Fibroblast of the aortic adventitia (primary cell): ENCODE data around the gene NKD2. TPM values are rescaled to one million over a fixed set of nuclear protein-coding genes. Genes with fewer than 3 reads are reported as not detected.
A peak's percentile ranks its signal among the peaks of the same experiment; 100 is the strongest.

ENCODE experiments used
- DNase-seq: peaks from one replicate; pipeline ENCODE4 v3.0.0-alpha.2; 2010; ENCODE audit warnings: low read depth
- H3K4me3 ChIP-seq: 2 replicates; pipeline ENCODE4 v1.5.1; 2011; ENCODE audit warnings: low read depth, mild to moderate bottlenecking, control low read depth, low read length, moderate library complexity
- total RNA-seq: library from RNA; depleted of rRNA; stranded (reverse); fragments of >200 nt; gene quantifications from 2 replicates; pipeline ENCODE4 v1.2.3, GENCODE V29; 2012; ENCODE audit warnings: low replicate concordance
- TF ChIP-seq, protein P1 (sequence below): IDR thresholded peaks from 2 replicates; pipeline ENCODE4 v1.5.1; 2011; ENCODE audit warnings: mild to moderate bottlenecking, low read length, control low read depth, inconsistent platforms; ENCODE audit not compliant: insufficient read depth

NKD2 gene
- total RNA-seq, 1 donor = 0.81 TPM

DNA sequence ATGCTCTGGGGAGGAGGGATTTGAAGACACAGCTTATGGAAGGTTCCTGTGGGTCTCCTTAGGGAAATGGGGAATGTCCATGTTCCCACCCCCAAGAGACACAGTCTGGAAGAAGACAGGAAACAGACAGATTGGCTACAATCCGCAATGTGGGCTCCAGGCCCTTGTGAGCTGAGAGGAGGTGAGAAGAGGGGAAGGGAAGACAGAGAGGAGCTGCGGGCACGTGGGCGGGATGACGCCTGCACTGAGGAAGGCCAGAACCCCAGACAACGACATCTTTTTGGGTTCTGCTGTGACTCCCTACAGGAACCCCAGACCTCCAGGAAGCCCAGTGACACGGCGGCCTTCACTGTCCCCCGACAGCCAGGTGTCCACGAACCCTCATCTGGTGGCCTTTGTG, 29.9 kb upstream of the NKD2 start:
- TF ChIP-seq, protein P1, sequence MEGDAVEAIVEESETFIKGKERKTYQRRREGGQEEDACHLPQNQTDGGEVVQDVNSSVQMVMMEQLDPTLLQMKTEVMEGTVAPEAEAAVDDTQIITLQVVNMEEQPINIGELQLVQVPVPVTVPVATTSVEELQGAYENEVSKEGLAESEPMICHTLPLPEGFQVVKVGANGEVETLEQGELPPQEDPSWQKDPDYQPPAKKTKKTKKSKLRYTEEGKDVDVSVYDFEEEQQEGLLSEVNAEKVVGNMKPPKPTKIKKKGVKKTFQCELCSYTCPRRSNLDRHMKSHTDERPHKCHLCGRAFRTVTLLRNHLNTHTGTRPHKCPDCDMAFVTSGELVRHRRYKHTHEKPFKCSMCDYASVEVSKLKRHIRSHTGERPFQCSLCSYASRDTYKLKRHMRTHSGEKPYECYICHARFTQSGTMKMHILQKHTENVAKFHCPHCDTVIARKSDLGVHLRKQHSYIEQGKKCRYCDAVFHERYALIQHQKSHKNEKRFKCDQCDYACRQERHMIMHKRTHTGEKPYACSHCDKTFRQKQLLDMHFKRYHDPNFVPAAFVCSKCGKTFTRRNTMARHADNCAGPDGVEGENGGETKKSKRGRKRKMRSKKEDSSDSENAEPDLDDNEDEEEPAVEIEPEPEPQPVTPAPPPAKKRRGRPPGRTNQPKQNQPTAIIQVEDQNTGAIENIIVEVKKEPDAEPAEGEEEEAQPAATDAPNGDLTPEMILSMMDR = no peak
- DNase-seq = no peak
- no peak overlapping the region for H3K4me3 ChIP-seq

DNA sequence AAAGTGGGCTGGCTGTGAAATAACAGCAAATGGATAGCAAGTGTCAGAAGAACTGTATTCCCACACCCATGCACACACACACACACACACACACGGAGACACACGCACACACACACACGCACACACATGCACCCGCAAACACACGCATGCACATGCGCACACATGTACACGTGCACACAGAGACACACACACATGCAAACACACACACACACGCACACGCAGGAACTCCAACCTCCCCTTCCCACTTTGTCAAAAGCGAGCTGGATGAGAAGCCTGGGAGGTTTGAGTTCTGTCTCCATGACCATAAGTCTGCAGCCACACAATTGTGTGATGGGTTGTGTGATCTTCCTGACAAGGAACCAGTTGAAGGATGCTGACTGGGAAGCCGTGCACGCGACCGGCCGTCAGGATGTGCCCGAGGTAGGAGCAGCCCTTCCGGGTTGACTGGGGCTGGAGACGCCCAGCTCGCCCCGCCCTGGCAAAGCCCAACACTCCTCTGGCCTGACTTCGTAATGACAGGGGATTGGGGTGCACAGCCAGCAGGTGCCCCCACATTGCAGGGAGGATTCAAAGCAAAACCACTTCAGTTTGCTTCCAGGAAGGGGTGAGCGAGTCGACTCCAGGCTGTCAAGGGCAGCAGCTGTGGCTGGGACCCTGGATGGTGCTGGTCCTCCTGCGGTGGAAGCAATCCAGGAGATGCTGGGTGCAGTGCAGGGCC, 29.3 kb upstream of the NKD2 start:
- TF ChIP-seq, protein P1 = no peak
- no peak overlapping the region for H3K4me3 ChIP-seq
- DNase-seq = no peak

DNA sequence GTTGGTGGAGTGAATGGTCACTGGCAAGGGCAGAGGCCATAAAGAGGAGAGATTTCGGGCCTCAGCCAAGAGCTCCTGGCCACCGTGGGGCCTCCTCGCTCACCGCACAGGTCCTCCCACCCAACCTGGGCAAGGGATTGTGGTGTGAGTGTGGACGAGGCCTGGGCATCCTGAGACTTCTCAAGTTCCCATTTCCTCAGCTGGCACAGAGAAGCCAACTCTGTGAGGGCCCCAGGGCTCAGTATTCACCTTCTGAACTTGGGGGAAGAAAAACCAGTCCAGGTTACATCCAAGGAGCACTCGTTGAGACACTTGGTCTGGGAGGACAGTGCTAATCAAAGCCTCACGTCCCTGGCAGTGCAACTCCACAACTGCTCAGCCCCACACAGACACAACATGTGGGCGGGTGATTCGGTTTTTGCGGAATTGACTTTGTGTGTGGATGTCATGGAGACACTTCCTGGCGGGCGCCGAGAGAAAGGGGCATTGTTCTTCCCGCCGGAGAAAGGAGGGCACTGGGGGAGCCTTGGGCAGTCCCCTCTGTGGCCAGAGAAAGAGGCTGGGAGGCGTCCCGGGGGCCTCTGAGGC, 28.5 kb upstream of the NKD2 start:
- TF ChIP-seq, protein P1 = no peak
- no peak for DNase-seq
- H3K4me3 ChIP-seq = no peak overlapping the region

DNA sequence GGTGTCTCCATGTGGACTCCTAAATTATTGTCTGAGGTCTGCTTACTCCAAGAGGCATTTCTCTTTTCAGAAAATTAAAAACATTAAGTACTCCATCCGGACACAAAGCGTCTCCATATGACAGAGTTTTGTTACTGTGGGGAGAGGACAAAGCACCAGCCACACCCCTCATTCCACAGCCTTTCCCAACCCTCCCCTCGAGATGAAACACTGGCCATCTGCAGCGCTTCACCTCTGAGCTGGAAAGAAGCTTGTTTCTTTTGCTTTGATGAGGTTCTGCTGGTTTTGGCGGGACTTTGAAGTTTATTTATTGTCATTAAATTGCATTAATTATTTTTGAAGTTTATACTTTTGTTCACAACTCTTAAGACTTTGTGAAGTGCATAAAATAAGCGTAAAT, 27.6 kb upstream of the NKD2 start:
- TF ChIP-seq, protein P1 = no peak
- peak; percentile 42 for DNase-seq
- H3K4me3 ChIP-seq = no peak overlapping the region

DNA sequence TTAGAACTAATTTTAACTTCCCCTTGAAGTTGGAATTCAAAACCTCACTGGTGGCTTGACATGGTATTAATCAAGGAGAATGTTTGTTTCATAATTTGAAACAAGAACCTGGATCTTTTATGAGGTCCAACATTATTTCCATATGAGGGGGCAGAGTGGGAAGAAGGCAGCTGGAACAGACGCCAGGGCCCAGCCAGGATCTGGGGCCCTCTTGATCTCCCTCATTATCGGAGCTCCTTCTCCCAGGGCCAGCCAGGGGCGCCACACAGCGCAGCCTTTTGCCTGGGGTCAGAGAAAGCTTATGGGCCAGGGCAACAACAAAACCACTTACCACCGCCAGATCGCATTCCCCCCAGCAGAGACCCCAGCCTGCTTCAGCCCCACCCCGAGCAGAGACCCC, 27.1 kb upstream of the NKD2 start:
- DNase-seq = no peak
- H3K4me3 ChIP-seq = no peak overlapping the region
- TF ChIP-seq, protein P1 = no peak

DNA sequence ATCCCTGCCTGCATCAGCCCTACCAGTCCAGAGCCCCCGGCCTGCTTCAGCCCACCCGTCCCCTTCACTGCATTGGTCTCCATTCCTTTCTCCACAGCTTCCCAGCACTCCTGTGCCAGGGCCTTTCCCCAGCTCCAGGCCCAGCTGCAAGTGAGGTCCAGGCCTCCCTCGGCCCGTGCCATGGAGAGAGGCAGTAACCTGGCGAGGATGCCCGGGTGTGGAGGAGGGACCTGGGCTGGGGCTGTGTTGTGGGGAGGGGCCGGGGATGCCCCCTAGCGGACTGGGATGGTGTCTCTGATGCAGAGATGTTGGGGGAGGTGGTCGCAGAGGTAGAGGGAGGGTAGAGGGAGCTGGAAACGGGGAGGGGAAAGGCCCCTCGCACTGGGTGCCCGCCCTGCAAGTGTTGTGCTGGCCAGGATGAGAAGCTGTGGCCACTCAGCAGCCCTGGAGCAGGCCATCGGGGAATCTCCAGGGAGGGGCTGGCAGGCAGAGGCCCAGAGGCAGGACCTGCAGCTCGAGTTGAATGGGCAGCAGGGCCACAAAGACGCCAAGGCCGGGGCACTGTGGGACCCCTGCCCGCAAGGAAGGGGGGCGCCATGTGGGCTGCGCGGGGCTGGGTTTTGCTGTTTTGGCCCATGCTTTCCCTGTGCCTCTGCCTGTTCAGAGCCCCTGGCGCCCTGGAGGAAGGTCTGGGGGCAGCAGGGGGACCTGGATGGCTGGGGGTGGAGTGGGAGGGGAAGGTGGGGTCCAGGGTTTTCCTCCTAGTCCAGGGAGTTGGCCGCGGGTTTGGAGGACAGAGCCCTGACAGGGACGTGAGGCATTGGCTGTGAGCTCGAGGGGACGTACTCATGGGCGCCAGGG, 26.0 kb upstream of the NKD2 start:
- TF ChIP-seq, protein P1 = peak; percentile 27
- no peak overlapping the region for H3K4me3 ChIP-seq
- no peak for DNase-seq
